ENCODE results near the gene PDK1.

DNA sequence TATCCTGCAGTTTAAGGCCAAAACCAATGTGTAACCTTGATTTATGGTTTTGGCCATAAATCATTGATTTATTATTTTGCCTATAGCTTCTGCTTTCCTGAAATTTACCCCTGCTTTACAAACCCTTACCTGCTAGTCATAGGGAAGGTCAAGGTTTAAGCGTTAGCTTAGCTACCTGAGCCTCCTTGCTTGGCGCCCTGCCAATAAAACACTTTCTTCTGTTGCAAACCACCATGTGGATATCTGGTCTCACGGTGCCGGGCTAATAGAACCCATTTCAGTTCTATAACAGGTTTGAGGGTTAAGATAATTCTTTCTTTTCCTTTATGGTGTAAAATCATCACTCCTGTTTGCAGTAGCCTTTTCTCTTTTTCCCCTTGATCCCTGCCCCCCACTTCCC is 72.2 kb downstream of the PDK1 start:
- TF ChIP-seq, protein P1, sequence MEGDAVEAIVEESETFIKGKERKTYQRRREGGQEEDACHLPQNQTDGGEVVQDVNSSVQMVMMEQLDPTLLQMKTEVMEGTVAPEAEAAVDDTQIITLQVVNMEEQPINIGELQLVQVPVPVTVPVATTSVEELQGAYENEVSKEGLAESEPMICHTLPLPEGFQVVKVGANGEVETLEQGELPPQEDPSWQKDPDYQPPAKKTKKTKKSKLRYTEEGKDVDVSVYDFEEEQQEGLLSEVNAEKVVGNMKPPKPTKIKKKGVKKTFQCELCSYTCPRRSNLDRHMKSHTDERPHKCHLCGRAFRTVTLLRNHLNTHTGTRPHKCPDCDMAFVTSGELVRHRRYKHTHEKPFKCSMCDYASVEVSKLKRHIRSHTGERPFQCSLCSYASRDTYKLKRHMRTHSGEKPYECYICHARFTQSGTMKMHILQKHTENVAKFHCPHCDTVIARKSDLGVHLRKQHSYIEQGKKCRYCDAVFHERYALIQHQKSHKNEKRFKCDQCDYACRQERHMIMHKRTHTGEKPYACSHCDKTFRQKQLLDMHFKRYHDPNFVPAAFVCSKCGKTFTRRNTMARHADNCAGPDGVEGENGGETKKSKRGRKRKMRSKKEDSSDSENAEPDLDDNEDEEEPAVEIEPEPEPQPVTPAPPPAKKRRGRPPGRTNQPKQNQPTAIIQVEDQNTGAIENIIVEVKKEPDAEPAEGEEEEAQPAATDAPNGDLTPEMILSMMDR (conservative IDR thresholded peaks at IDR 0.05): no peak
- TF ChIP-seq EZH2 (IDR thresholded peaks at IDR 0.05; ENCODE audit: low read depth): no peak
